Measurements from ENCODE around the gene KTI12.
A peak's percentile ranks its signal among the peaks of the same experiment; 100 is the strongest.
"Not testable (repeated sequence)": the region's sequence is repeated elsewhere in the genome, so short reads cannot be mapped to it uniquely, and the experiment has no call there.

Gene KTI12, protein sequence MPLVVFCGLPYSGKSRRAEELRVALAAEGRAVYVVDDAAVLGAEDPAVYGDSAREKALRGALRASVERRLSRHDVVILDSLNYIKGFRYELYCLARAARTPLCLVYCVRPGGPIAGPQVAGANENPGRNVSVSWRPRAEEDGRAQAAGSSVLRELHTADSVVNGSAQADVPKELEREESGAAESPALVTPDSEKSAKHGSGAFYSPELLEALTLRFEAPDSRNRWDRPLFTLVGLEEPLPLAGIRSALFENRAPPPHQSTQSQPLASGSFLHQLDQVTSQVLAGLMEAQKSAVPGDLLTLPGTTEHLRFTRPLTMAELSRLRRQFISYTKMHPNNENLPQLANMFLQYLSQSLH

DNA sequence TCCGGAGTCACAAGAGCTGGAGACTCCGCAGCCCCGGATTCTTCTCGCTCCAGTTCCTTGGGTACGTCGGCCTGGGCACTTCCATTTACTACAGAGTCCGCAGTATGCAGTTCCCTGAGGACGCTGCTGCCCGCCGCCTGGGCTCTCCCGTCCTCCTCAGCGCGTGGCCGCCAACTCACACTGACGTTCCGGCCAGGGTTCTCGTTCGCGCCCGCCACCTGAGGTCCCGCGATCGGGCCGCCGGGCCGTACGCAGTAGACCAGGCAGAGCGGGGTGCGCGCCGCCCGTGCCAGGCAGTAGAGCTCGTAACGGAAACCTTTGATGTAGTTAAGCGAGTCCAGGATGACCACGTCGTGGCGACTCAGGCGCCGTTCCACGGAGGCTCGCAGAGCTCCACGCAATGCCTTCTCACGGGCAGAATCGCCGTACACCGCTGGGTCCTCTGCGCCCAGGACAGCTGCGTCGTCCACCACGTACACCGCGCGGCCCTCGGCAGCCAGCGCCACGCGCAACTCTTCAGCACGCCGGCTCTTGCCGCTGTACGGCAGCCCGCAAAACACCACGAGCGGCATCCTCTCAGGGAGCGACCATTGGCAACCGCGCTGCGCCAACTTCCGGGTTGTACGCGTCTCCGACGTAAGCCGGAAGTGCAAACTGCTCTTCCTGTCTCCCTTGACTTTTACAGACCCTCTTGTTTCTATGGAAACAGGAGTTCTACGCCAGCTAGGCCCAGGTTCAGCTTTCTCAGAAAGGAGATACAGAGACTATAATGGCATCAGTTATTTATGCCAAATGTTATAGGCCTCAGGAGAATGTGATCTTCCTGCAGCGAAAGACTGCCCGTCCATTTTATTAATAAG lies at the start of gene KTI12:
Gene KTI12 (minus strand): TSS at position 621 of the 860 bp plus-strand sequence. CDS start 49 bp downstream, at position 572.
- Histone ChIP-seq H3K4me1 (ENCODE audit: insufficient read depth, low read length) (no peaks in the 10 kb centered on the region), H3K27ac (ENCODE audit: low read length) (no peak within 1 kb of the TSS), H3K9ac (ENCODE audit: low read depth, low read length) (peak within 1 kb of the TSS; percentile 83), H3K4me3 (ENCODE audit: low read length) (peak within 1 kb of the TSS; percentile 86), H3K27me3 (ENCODE audit: insufficient read depth, low read length) (no peaks in the 10 kb centered on the region), H3K9me3 (ENCODE audit: insufficient read depth, low read depth, low read length) (no peaks in the 10 kb centered on the region), H3K36me3 (ENCODE audit: insufficient read depth, low read depth, low read length) (peaks cover 26% of the 10 kb centered on the region)

DNA sequence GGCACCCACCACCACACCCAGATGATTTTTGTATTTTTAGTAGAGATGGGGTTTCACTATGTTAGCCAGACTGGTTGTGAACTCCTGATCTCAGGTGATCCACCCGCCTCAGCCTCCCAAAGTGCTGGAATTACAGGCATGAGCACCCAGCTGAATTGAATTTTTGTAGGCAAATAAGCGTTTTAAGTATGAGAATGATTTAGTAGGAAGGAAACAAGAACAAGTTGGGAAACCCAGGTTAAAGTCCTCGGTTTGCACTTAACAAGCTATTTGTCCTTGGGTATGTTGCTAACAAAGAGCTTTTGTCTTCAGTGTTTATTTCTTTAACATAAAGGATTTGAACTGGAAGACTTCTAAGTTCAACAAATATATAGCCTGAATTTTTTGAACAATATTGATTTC lies 46.4 kb upstream of the KTI12 start:
- no peak overlapping the region for H3K9ac ChIP-seq (ENCODE audit: low read depth, low read length)
- no peak overlapping the region for H3K27ac ChIP-seq (ENCODE audit: low read length)
- peaks cover 51% of the 10 kb centered on the region for H3K36me3 ChIP-seq (ENCODE audit: insufficient read depth, low read depth, low read length)
- no peak overlapping the region for H3K4me3 ChIP-seq (ENCODE audit: low read length)
- no peaks in the 10 kb centered on the region for H3K4me1 ChIP-seq (ENCODE audit: insufficient read depth, low read length)
- H3K27me3 ChIP-seq (ENCODE audit: insufficient read depth, low read length), result no peaks in the 10 kb centered on the region
- no peaks in the 10 kb centered on the region for H3K9me3 ChIP-seq (ENCODE audit: insufficient read depth, low read depth, low read length)

DNA sequence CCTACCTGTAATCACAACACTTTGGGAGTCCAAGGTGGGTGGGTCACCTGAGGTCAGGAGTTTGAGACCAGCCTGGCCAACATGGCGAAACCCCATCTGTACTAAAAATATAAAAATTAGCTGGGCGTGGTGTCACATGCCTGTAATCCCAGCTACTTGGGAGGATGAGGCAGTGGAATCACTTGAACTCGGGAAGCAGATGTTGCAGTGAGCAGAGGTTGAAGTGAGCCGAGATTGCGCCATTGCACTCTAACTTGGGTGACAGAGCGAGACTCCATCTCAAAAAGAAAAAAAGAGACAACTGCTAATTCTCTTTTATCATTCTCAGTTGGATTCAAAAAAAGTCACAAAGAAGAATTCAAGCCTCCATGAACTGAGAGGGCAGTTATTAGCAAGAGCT lies 43.7 kb upstream of the KTI12 start:
- not testable (repeated sequence) for H3K4me1 ChIP-seq (ENCODE audit: insufficient read depth, low read length); H3K27ac ChIP-seq (ENCODE audit: low read length); H3K9me3 ChIP-seq (ENCODE audit: insufficient read depth, low read depth, low read length); H3K9ac ChIP-seq (ENCODE audit: low read depth, low read length); H3K27me3 ChIP-seq (ENCODE audit: insufficient read depth, low read length); H3K4me3 ChIP-seq (ENCODE audit: low read length)
- peaks cover 43% of the 10 kb centered on the region for H3K36me3 ChIP-seq (ENCODE audit: insufficient read depth, low read depth, low read length)

DNA sequence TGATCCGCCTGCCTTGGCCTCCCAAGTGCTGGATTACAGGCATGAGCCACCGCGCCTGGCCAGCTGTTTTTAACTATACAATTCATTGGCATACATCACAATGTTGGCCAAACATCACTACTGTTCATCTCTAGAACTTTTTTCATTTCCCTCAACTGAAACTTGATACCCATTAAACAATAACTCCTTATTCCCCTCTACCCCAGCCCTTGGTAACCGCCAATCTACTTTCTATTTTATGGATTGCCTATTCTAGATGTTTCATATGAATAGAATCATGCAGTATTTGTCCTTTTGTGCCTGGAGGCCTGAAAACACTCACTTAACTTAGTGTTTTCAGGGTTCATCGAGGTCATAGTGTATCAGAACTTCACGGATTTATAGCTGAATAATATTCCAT lies 38.7 kb upstream of the KTI12 start:
- peaks cover 63% of the 10 kb centered on the region for H3K36me3 ChIP-seq (ENCODE audit: insufficient read depth, low read depth, low read length)
- no peak overlapping the region for H3K27ac ChIP-seq (ENCODE audit: low read length)
- no peak overlapping the region for H3K9ac ChIP-seq (ENCODE audit: low read depth, low read length)
- H3K9me3 ChIP-seq (ENCODE audit: insufficient read depth, low read depth, low read length), result no peaks in the 10 kb centered on the region
- no peaks in the 10 kb centered on the region for H3K27me3 ChIP-seq (ENCODE audit: insufficient read depth, low read length)
- H3K4me3 ChIP-seq (ENCODE audit: low read length), result no peak overlapping the region
- H3K4me1 ChIP-seq (ENCODE audit: insufficient read depth, low read length), result no peaks in the 10 kb centered on the region

DNA sequence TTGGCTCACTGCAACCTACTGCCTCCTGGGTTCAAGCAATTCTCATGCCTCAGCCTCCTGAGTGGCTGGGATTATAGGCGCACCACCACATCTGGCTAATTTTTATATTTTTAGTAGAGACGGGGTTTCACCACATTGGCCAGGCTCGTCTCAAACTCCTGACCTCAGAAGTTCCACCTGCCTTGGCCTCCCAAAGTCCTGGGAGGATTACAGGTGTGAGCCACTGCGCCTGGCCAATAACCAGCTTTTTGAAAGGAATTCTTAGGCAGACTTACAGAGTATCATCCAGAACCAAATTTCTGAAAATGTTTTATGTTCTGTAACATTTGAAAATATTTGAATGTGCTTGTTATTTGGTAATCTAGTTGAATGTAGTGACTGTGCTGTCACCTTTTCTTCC lies 37.1 kb upstream of the KTI12 start:
- peaks cover 70% of the 10 kb centered on the region for H3K36me3 ChIP-seq (ENCODE audit: insufficient read depth, low read depth, low read length)
- H3K27ac ChIP-seq (ENCODE audit: low read length), result no peak overlapping the region
- H3K9me3 ChIP-seq (ENCODE audit: insufficient read depth, low read depth, low read length), result no peaks in the 10 kb centered on the region
- H3K4me3 ChIP-seq (ENCODE audit: low read length), result no peak overlapping the region
- H3K9ac ChIP-seq (ENCODE audit: low read depth, low read length), result no peak overlapping the region
- H3K27me3 ChIP-seq (ENCODE audit: insufficient read depth, low read length), result no peaks in the 10 kb centered on the region
- no peaks in the 10 kb centered on the region for H3K4me1 ChIP-seq (ENCODE audit: insufficient read depth, low read length)

DNA sequence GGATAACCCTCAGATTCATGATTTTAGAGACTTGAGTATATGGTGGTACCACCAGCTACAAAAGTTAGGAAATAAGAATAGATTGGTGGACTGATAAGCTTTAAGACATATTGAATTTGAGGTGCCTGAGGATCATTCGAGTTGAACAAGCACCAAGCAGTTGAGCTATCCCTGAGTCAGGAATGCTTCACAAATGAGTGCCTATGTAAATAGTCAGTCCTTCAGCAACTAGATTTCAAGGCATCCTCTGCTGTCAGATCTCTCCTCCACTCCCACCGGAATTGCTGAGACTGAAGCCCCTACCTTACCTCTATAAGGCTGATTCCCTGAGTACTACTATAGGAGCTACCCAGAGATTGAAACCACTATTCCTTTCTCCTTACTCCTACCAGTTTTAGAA lies 29.6 kb upstream of the KTI12 start:
- Histone ChIP-seq H3K27ac (ENCODE audit: low read length) (no peak overlapping the region), H3K4me3 (ENCODE audit: low read length) (no peak overlapping the region), H3K36me3 (ENCODE audit: insufficient read depth, low read depth, low read length) (peaks cover 89% of the 10 kb centered on the region), H3K9me3 (ENCODE audit: insufficient read depth, low read depth, low read length) (no peaks in the 10 kb centered on the region), H3K9ac (ENCODE audit: low read depth, low read length) (no peak overlapping the region), H3K4me1 (ENCODE audit: insufficient read depth, low read length) (peaks cover under 1% of the 10 kb centered on the region; the same call in 1 of the 2 replicates), H3K27me3 (ENCODE audit: insufficient read depth, low read length) (no peaks in the 10 kb centered on the region)

DNA sequence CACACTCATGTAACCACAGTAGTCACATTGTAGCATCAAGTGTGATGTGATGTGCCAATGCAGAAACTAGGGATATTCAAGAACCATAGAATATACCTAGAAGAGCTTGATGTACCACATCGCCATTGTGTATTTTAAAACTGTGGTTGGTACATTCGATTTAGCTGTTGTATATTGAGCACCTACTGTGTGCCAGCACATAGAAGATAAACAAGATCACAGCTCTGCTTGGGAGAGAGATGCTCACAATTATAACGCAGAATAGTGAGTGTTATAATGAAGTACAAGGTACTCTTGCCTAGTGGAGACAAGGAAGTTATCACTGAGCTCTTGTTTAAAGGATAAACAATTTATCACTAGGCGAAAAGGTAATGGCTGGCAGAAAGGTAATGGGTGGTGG lies 27.2 kb upstream of the KTI12 start:
- no peak overlapping the region for H3K9ac ChIP-seq (ENCODE audit: low read depth, low read length)
- H3K4me1 ChIP-seq (ENCODE audit: insufficient read depth, low read length), result peaks cover 12% of the 10 kb centered on the region; the same call in 1 of the 2 replicates
- H3K27ac ChIP-seq (ENCODE audit: low read length), result no peak overlapping the region
- no peaks in the 10 kb centered on the region for H3K9me3 ChIP-seq (ENCODE audit: insufficient read depth, low read depth, low read length)
- H3K27me3 ChIP-seq (ENCODE audit: insufficient read depth, low read length), result no peaks in the 10 kb centered on the region
- H3K36me3 ChIP-seq (ENCODE audit: insufficient read depth, low read depth, low read length), result peaks cover 69% of the 10 kb centered on the region
- H3K4me3 ChIP-seq (ENCODE audit: low read length), result no peak overlapping the region

DNA sequence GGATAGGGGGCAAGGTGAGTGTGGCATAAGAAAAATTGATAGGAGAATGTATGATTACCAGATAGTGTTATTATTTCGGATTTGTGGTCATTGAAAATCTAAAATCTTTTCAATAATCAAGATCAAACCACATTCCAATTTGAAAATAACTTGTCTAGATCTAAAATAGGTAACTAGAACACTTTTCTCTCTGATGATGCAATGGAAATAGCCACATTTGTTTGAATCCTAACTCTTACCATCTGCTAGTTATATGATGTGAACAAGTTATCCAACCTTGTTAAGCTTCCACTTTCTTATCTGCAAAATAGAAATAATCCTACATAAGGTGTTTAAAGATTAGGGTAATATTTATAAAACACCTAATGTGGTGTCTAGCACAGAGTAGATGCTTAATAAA lies 26.3 kb upstream of the KTI12 start:
- H3K36me3 ChIP-seq (ENCODE audit: insufficient read depth, low read depth, low read length), result peaks cover 59% of the 10 kb centered on the region
- H3K4me3 ChIP-seq (ENCODE audit: low read length), result no peak overlapping the region
- H3K27me3 ChIP-seq (ENCODE audit: insufficient read depth, low read length), result no peaks in the 10 kb centered on the region
- H3K27ac ChIP-seq (ENCODE audit: low read length), result no peak overlapping the region
- no peak overlapping the region for H3K9ac ChIP-seq (ENCODE audit: low read depth, low read length)
- no peaks in the 10 kb centered on the region for H3K9me3 ChIP-seq (ENCODE audit: insufficient read depth, low read depth, low read length)
- peaks cover 12% of the 10 kb centered on the region; the same call in 1 of the 2 replicates for H3K4me1 ChIP-seq (ENCODE audit: insufficient read depth, low read length)

DNA sequence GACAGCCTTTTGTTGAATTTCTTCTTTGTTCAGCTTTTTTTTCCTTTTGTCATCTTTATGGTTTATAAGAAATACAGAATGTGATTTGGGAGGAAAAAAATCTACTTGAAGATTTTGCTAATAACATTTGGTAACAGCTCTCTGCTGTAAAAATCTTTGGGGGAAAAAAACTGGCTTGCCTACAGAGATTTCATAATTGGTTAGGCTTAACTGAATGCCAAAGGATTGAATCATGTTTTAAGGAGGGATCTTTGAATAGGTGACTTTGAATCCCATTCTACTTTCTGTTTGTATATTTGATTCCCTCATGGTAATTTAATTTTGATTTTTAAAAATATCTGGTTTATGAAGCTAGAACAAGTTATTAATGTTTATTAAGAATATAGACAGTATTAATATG lies 25.7 kb upstream of the KTI12 start:
- Histone ChIP-seq H3K36me3 (ENCODE audit: insufficient read depth, low read depth, low read length) (peaks cover 54% of the 10 kb centered on the region), H3K9me3 (ENCODE audit: insufficient read depth, low read depth, low read length) (no peaks in the 10 kb centered on the region), H3K9ac (ENCODE audit: low read depth, low read length) (0 out of 2 replicates have a peak overlapping the region, but pooled peaks have one; percentile 21), H3K27ac (ENCODE audit: low read length) (no peak overlapping the region), H3K27me3 (ENCODE audit: insufficient read depth, low read length) (no peaks in the 10 kb centered on the region), H3K4me3 (ENCODE audit: low read length) (no peak overlapping the region), H3K4me1 (ENCODE audit: insufficient read depth, low read length) (peaks cover 12% of the 10 kb centered on the region; the same call in 1 of the 2 replicates)

DNA sequence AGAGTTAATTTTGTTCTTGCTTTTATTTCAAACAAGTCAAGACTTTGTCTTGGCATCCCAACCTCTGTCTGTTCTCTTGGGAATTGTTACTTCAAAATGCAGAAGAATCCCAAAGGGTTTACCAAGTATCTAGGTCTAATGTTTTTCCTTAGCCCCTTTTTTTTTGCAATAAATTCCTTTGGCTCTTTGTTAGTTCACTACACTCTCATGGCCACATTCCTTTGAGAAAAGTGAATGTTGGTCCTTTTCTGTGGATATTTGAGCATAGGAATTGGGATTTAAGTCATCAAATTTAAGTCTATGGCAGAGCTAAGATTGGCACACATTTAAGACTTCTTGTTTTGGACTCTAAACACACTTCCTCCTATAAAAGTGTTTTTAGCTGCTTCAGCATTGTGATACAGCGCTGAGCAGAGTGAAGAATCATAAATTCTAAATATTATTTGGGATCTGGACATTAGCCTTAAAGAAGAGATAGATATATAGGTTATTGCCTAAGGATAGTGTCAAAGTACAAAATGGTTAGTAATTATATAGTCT lies 24.3 kb upstream of the KTI12 start:
- H3K27ac ChIP-seq (ENCODE audit: low read length), result no peak overlapping the region
- peaks cover 40% of the 10 kb centered on the region for H3K36me3 ChIP-seq (ENCODE audit: insufficient read depth, low read depth, low read length)
- peaks cover 18% of the 10 kb centered on the region for H3K4me1 ChIP-seq (ENCODE audit: insufficient read depth, low read length)
- peak overlapping the region; percentile 99 for H3K4me3 ChIP-seq (ENCODE audit: low read length)
- no peaks in the 10 kb centered on the region for H3K9me3 ChIP-seq (ENCODE audit: insufficient read depth, low read depth, low read length)
- peak overlapping the region; percentile 99; the same call in 1 of the 2 replicates for H3K9ac ChIP-seq (ENCODE audit: low read depth, low read length)
- H3K27me3 ChIP-seq (ENCODE audit: insufficient read depth, low read length), result no peaks in the 10 kb centered on the region

DNA sequence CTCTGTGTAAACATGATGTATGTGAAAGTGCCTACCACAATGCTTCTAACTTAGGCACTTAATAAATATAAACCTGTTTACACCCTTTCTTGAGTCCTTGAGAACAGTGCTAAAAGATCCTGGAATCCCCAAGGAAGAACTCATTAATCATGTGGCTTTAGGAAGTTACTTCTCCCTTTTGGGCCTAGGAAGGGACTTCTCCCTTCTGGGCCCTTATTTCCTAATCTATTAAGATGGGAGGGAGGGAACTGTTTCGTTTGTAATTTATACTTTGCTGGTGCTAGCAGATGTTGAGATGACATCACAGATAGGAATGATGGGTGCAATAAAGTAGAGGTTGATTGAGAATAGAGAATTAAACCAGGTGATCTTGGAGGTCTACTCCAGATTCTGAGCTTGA lies 23.6 kb upstream of the KTI12 start:
- Histone ChIP-seq H3K9ac (ENCODE audit: low read depth, low read length) (peak overlapping the region; percentile 99), H3K4me3 (ENCODE audit: low read length) (peak overlapping the region; percentile 99), H3K9me3 (ENCODE audit: insufficient read depth, low read depth, low read length) (no peaks in the 10 kb centered on the region), H3K36me3 (ENCODE audit: insufficient read depth, low read depth, low read length) (peaks cover 39% of the 10 kb centered on the region), H3K27me3 (ENCODE audit: insufficient read depth, low read length) (no peaks in the 10 kb centered on the region), H3K27ac (ENCODE audit: low read length) (peak overlapping the region; percentile 93), H3K4me1 (ENCODE audit: insufficient read depth, low read length) (peaks cover 18% of the 10 kb centered on the region)

All from iPS-20b (cell line).